HT1080 (cell line): Measurements from ENCODE around the gene GASK1A. TPM values are rescaled to one million over a fixed set of nuclear protein-coding genes. Genes with fewer than 3 reads are reported as not detected.

Experiments used
- total RNA-seq: library from RNA; depleted of rRNA; stranded (reverse); fragments of >200 nt; shearing (Covaris generic); gene quantifications from 2 replicates; pipeline ENCODE4 v1.2.3, GENCODE V29; 2014; rRNA removed

Gene GASK1A
- total RNA-seq, 1 experiment from 2014 or later, result not detected

Other genes starting within 250 kb of the GASK1A start
- not detected in 2 replicates for gene CCDC13, start 206.1 kb upstream of the GASK1A start, total RNA-seq
- 116 and 132 TPM in 2 replicates for gene HIGD1A, start 174.8 kb upstream of the GASK1A start, total RNA-seq
- not detected in 2 replicates for gene ACKR2, start 169.9 kb upstream of the GASK1A start, total RNA-seq
- not detected in 2 replicates for gene CYP8B1, start 103.4 kb upstream of the GASK1A start, total RNA-seq
- gene ZNF662, start 73.2 kb upstream of the GASK1A start, total RNA-seq, result 0.40 TPM in 1 of 2 replicates, not detected in the other
- 29.1 and 32.9 TPM in 2 replicates for gene POMGNT2, start 126.8 kb downstream of the GASK1A start, total RNA-seq